HG02840 (cell line): ENCODE data around the gene RNF32.
A peak's percentile ranks its signal among the peaks of the same experiment; 100 is the strongest.
"Not testable (repeated sequence)": the region's sequence is repeated elsewhere in the genome, so short reads cannot be mapped to it uniquely, and the experiment has no call there.

ENCODE experiments used
- ATAC-seq: cut with Tn5 transposase; IDR thresholded peaks from one replicate; pipeline ENCODE4 v1.9.1; 2021; ENCODE audit warnings: mild to moderate bottlenecking, moderate library complexity, moderate number of reproducible peaks; ENCODE audit not compliant: unreplicated experiment, low FRiP score

RNF32 gene

DNA sequence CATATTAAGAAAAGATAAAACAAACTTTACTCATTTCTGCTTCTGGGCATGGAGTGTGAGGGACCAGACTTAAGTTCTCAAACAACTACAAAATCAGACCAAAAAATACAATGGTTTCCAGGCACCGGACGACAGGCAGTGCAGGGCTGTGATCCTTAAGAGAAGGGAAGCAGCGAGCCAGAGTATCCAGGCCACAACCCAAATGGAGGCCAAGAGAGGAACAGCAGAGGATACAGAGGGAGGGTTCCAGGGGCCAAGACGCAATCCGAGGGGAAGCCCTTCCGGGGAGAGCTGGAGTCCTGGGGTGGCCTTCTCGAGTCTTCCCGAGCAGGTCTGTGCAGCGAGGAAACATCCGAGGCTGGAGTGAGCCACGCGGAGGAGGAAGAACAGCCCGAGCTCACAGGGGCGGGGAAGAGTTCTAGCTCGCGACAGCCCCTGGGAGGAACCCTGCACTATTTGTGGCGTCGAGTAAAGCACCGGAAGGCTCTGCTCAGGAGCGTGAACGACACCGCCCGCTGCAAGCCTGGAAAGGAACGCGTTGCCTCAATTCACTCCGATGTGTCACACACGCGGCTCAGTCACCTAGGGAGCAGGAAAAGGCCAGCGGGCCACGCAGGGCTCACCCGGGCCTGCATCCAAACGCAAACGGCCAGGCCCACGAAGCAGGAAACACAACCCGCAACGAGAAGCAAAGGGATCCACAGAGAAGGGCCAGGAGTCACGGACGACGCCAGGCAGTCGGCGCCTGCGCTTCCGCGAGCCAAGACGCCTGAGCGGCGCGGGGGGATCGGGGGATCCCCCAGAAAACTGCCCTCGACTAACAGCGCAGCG, 933 bp upstream of the RNF32 start:
- no peak for ATAC-seq

DNA sequence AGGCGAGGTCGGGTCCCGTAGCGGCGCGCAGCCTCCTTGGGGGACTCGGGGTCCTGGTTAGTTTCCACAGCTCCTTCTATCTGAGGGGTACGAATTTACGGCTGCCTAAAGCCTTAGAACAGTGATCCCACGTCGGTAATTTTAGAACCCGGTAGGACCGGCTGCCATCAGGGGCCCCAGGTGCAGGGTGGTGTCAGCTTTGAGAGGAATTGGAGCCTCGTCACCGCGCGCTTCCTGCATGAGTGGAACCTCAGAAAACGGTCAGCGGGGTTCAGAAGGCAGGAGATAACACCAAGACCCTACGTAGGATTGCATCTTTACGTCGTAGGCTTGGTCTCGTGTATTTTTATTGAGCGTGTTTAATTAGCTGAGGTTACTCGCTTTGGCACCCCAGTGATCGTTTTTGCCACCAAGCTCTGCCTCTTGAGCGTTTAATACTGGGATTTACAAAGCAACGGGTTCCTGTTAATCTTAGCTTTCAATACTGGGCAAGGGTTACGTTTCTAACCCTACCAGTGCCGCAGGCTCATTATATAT, 443 bp downstream of the RNF32 start:
- peak; percentile 50 for ATAC-seq

- ATAC-seq, result no peak
Measured at GRCh38 chr7:156642306-156643045, 1.9 kb downstream of the RNF32 start.

DNA sequence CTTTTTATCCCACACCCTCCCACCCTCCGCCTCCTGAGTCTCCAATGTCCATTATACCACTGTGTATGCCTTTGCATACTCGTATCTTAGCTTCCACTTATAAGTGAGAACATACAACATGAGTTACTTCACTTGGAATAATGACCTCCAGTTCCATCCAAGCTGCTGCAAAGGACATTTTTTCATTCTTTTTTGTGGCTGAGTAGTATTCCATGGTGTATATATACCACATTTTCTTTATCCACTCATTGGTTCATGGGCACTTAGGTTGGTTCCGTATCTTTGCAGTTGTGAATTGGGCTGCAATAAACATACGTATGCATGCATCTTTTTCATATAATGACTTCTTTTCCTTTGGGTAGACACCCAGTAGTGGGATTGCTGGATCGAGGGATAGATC, 6.8 kb downstream of the RNF32 start:
- ATAC-seq, result not testable (repeated sequence)

- no peak for ATAC-seq
Measured at GRCh38 chr7:156650042-156650441, 9.5 kb downstream of the RNF32 start.

GRCh38 chr7:156651474-156651873, 10.9 kb downstream of the RNF32 start:
- ATAC-seq, result no peak

- ATAC-seq, result no peak
Measured at GRCh38 chr7:156652886-156653568, 12.5 kb downstream of the RNF32 start.

GRCh38 chr7:156654511-156655234, 14.1 kb downstream of the RNF32 start:
- ATAC-seq, result no peak

GRCh38 chr7:156655251-156655650, 14.7 kb downstream of the RNF32 start:
- no peak for ATAC-seq

DNA sequence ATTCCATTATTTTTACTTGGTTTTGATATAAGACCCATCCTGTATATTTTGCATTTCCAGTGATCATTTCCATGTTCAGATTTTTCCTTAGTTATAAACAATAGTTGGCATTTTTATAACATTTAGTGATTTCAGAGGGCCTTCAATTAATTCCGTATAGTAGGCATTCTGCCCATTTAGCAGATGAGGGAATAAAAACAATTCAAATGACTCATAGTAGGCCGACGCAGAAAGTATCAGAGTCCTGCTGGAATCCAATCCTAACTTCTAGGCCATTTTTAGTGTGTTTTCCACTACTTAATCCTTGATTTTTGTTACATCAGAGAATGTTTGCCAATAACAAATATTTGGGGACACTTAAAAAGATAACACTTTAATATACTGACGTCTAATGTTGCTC, 15.4 kb downstream of the RNF32 start:
- no peak for ATAC-seq

GRCh38 chr7:156656598-156656997, 16.0 kb downstream of the RNF32 start:
- no peak for ATAC-seq

DNA sequence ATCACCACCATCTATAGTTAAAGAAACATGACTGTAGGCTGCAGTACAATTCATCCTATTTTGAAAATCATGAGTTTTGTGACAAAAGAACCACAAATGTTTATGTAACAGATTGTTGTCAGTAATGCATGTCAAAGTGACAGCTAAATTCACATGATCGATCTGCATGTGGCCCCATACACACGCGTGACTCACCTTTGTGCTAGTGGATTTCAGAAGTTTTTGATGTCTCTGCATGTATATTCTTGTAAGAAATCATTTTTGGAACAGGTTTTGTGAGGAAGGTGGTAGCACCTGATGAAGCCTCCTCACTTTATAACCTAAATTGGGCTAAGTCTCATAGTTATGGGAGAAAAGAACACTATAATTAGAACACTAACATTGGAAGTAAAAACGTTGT, 17.1 kb downstream of the RNF32 start:
- no peak for ATAC-seq

DNA sequence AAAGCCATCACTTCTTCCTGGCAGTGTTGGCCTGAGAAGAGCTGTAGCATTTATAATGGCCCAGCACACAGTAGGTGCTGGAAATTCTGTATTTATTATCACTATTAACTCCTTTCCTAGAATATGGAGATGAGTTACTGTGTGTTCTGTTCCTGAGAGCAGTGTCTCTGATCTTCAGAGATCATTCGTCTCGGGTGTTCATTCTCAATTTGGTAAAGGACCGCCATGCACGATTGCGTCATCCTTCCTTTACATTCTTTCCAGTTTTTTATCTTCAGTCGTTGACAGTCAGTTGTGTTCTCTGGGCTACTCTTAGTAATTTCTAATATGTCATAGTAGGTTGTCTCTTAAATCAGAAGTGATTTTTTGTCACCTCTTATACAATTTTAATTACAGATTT, 18.6 kb downstream of the RNF32 start:
- ATAC-seq, result no peak

GRCh38 chr7:156659961-156660360, 19.4 kb downstream of the RNF32 start:
- ATAC-seq, result no peak

- ATAC-seq, result no peak
Measured at GRCh38 chr7:156661637-156662036, 21.1 kb downstream of the RNF32 start.

DNA sequence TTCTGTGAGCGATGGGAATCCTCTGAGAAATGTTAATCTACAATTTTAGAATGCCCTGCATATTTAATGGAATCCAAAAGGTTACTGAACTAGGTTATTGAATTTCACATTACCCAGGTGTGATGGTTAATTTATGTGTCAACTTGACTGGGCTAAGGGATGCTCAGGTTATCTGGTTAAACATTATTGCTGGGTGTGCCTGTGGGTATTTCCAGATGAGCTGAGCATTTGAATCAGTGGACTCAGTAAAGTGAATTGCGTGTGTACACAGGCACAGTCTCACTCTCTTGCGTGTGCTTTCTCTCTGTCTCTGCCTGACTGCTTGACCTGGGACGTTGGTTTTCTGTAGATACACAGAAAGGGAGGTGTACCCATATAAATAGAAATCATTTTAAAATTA, 21.7 kb downstream of the RNF32 start:
- ATAC-seq, result no peak

DNA sequence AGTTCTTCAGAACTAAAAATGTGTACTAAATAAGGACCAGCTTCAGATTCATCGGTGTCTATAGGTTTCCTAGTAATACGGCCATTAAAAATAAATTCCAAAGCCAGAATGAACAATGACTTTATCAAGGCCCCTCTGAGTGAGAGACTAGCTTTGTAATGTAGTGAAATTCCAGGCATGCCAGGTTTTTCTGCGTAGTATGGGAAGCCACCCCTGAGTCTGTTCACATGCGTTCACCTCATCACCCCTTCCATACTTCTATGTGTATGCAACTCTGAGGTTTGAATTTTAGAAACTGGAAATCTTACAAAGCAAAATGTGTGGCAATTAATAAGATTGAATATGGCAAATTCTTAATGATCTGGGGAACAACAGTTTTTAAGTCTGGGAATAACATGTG, 24.5 kb downstream of the RNF32 start:
- no peak for ATAC-seq

DNA sequence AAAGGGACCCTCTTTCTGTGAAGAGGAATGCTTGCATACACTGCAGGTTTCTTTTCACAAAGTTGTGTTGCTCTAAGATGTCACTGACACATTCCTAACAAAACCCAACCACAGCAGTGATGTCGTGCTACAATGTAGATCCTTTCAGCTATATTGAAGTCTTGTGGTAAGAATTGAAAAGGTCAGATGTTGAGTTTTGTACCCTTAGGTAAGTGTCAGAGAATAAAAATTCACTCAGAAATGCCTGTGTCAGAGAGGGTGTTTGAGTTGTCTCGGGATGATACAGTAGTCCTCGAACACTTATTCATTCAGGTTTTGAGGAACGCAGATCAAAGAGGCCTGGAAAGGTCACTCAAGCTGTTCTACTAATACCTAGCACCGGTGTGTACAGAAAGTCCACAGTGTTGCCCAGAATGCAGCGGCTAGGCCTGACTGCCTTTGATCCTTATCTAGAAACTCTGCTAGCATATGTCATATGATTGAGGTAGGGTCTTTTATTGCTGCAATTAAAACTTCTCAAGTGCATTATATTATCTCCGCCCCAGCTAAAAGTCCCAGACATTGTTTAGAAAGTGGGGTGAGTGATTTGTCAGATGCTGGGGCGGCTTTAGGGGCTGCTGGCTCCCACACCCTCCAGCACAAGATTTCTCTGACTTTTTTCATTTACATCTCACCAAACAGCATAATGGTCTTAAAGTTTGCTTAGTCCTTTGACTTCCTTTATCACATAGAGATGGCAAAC, 26.0 kb downstream of the RNF32 start:
- no peak for ATAC-seq

DNA sequence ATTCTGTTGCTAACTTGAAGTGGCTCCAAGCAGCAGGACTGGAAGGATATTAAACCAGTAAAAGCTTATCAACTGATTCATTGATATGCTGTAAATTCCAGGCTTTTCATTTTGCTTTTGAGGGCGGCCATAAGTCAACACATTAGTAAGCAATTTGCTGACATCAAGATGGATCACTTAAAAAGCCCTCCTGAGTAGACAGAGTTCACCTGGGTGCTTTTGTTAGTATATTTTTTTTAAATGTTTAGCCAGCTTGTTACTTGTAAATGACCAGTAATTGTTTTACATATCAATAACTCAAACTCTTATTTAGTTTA, 26.5 kb downstream of the RNF32 start:
- no peak for ATAC-seq
